ENCODE data around the gene SLC44A2. TPM values are rescaled to one million over a fixed set of nuclear protein-coding genes. Genes with fewer than 3 reads are reported as not detected.

Gene SLC44A2
- total RNA-seq, 1 donor from 2014 or later, result 89.4 TPM

DNA sequence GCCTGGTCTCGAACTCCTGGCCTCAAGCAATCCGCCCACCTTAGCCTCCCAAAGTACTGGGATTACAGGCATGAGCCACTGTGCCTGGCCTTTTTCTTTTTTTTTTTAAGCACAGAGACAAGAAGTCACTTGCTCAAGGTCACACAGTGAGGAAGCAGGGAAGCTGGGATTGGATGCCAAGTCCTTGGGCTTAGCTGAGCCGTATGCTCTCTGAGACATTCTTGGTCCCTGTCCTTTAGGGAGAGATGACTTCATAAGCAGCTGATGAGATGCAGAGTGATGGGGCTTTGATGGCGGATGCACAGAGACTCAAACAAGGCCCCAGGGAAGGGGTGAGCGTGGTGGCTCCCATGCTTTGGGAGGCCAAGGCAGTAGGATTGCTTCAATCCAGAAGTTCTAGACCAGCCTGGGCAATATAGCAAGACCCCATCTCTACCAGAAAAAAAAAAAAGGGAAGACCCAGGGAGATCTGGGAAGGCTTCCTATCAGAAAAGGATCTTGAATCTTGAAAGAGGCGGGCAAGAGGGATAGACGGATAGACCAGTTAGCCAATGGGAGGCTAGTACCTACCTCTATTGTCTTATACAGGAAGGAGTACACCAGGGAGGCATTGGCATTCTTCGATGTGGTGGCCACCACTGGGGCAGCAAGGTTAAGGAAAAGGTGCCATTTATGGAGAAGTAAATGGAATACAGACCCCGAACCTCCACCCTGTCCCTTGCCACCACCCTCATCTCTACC, 42.1 kb upstream of the SLC44A2 start:
- H3K4me1 ChIP-seq, result peaks cover 7% of the 10 kb centered on the region
- no peaks in the 10 kb centered on the region for H3K27me3 ChIP-seq
- DNase-seq (ENCODE audit: extremely low spot score in 2 of 2), result no peak
- no peak overlapping the region for H3K27ac ChIP-seq
- no peaks in the 10 kb centered on the region for H3K9me3 ChIP-seq
- intact Hi-C loops (cut with DNase I), result no loop called here
- TF ChIP-seq, protein P1, sequence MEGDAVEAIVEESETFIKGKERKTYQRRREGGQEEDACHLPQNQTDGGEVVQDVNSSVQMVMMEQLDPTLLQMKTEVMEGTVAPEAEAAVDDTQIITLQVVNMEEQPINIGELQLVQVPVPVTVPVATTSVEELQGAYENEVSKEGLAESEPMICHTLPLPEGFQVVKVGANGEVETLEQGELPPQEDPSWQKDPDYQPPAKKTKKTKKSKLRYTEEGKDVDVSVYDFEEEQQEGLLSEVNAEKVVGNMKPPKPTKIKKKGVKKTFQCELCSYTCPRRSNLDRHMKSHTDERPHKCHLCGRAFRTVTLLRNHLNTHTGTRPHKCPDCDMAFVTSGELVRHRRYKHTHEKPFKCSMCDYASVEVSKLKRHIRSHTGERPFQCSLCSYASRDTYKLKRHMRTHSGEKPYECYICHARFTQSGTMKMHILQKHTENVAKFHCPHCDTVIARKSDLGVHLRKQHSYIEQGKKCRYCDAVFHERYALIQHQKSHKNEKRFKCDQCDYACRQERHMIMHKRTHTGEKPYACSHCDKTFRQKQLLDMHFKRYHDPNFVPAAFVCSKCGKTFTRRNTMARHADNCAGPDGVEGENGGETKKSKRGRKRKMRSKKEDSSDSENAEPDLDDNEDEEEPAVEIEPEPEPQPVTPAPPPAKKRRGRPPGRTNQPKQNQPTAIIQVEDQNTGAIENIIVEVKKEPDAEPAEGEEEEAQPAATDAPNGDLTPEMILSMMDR (IDR thresholded peaks at IDR 0.05), result no peak
- TF ChIP-seq POLR2A (IDR thresholded peaks at IDR 0.05) (no peak), POLR2AphosphoS5 (IDR thresholded peaks at IDR 0.05; ENCODE audit: insufficient read depth in 1 of 2, low read depth in 1 of 2) (no peak)
- no peak overlapping the region for H3K4me3 ChIP-seq
- no peaks in the 10 kb centered on the region for H3K36me3 ChIP-seq

DNA sequence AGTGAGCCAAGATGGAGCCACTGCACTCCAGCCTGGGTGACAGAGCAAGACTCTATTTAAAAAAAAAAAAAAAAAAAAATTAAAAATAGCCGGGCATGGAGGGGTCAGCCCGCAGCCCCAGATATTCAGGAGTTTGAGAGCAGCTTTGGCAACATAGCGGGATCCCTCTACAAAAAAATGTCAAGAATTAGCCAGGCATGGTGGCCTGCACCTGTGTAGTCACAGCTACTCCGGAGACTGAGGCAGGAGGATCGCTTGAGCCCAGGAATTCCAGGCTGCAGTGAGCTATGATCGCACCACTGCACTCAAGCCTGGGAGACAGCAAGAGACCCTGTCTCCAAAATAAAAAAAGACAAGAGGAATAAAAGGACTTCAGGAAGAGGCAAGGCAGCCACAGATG, 39.0 kb upstream of the SLC44A2 start:
- intact Hi-C loops (cut with DNase I), result no loop called here
- Histone ChIP-seq H3K36me3 (no peaks in the 10 kb centered on the region), H3K27ac (no peak overlapping the region), H3K9me3 (no peaks in the 10 kb centered on the region), H3K27me3 (no peaks in the 10 kb centered on the region), H3K4me3 (peak overlapping the region in 1 of 2 donors; percentile 48), H3K4me1 (peaks cover 3% of the 10 kb centered on the region)
- no peak for DNase-seq (ENCODE audit: extremely low spot score in 2 of 2)
- no peak for TF ChIP-seq POLR2A (IDR thresholded peaks at IDR 0.05)
- TF ChIP-seq, protein P1 (IDR thresholded peaks at IDR 0.05), result no peak
- TF ChIP-seq POLR2AphosphoS5 (IDR thresholded peaks at IDR 0.05; ENCODE audit: insufficient read depth in 1 of 2, low read depth in 1 of 2), result no peak

DNA sequence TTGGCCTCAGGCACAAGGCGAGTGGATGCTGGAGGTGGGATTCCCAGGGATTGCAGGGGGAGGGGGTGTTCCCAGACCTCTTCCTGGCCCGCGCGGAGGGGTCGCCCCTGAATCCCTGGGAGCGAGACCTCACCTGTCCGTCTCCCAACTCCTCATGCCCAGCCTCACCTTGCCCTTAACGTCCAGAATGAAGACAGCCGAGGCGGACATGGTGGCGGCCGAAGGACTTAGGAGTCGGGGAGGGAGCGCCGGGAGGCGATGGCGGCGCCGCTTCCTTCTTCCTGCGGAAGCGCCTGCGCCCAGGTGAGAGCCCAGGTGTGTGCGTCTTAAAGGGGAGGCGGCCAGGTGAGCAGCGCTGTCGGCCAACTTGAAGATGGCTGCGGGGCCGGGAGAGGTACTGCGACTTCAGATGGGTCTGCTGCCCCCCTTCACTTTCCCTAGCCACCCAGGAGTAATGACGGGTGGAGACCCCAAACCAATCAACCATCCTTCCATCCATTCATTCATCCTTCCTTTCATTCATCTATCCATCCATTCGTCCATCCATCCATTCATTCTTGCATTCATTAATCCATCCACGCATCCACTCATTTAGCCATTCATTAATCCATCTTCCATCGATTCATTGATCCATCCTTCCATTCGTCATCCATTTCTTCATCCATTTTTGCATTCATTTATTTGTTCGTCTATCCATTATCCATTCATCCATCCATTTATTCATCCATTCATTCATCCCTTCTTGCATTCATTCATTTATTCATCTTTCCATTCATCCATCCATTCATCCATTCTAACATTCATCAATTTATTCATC, 38.1 kb upstream of the SLC44A2 start, which contains the start of gene AP1M2:
TSS of gene AP1M2 (minus strand) at position 291 of the 817 bp plus-strand sequence. CDS start at position 210, 81 bp downstream.
- no peaks in the 10 kb centered on the region for H3K4me1 ChIP-seq
- H3K36me3 ChIP-seq, result no peaks in the 10 kb centered on the region
- intact Hi-C loops (cut with DNase I), result no loop called here
- H3K4me3 ChIP-seq, result peak within 1 kb of the TSS in 1 of 2 donors; percentile 48
- H3K27me3 ChIP-seq, result no peaks in the 10 kb centered on the region
- no peak within 1 kb of the TSS for H3K27ac ChIP-seq
- no peaks in the 10 kb centered on the region for H3K9me3 ChIP-seq
- no peak for DNase-seq (ENCODE audit: extremely low spot score in 2 of 2)
- TF ChIP-seq POLR2A (IDR thresholded peaks at IDR 0.05) (no peak), POLR2AphosphoS5 (IDR thresholded peaks at IDR 0.05; ENCODE audit: insufficient read depth in 1 of 2, low read depth in 1 of 2) (no peak)
- TF ChIP-seq, protein P1 (IDR thresholded peaks at IDR 0.05), result no peak

DNA sequence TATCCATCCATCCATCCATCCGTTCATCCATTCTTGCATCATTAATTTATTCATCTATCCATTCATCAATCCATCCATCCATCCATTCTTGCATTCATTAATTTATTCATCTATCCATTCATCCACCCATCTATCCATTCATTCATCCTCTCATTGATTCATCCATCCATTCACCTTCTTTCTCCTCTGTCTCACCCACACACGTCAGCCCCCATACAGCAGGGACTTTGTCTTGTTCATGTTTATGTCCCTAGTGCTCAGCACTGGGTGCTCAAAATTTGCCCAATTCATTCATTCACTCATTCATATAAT, 37.6 kb upstream of the SLC44A2 start:
- Histone ChIP-seq H3K27me3 (no peaks in the 10 kb centered on the region), H3K4me3 (no peak overlapping the region)

More for the DNA sequence above, 37.6 kb upstream of the SLC44A2 start:
- Histone ChIP-seq H3K4me1 (no peaks in the 10 kb centered on the region), H3K9me3 (no peaks in the 10 kb centered on the region), H3K27ac (no peak overlapping the region), H3K36me3 (no peaks in the 10 kb centered on the region)
- intact Hi-C loops (cut with DNase I), result no loop called here
- TF ChIP-seq POLR2AphosphoS5 (IDR thresholded peaks at IDR 0.05; ENCODE audit: insufficient read depth in 1 of 2, low read depth in 1 of 2) (no peak), POLR2A (IDR thresholded peaks at IDR 0.05) (no peak)
- TF ChIP-seq, protein P1 (IDR thresholded peaks at IDR 0.05), result no peak
- no peak for DNase-seq (ENCODE audit: extremely low spot score in 2 of 2)
